Measurements from ENCODE around the gene ZMYND11. TPM values are rescaled to one million over a fixed set of nuclear protein-coding genes. Genes with fewer than 3 reads are reported as not detected.

Gene ZMYND11
- total and polyA plus RNA-seq, 2 of the 13 experiments (the other 11 are each of a cell fraction or from before 2014, with no cell fraction given), result 17.5 to 38.7 TPM

DNA sequence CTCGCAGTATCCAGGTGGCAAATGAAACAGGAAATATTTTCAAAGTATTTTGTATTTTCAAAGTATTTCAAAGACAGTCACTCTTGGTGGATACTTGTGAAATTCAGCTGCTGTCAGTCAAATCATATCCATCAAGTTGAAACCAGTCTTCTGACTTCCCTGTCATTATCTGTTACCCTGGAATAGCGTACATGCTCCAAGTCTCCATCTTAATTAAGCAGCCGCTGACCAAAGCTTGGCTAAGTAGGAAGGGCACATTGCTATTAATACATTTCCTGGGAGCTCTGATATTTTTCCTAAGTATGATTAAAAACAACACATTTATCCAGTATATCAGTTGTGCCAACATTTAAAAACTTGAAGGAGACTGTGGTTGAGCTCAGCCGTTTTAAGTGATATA is 112.2 kb downstream of the ZMYND11 start:
- ChIA-PET POLR2A (no interaction called here), CTCF (ENCODE audit: low intra/inter-chr PET ratio, low total read pairs) (no interaction called here)
- intact Hi-C loops (cut with micrococcal nuclease; ENCODE audit: unreplicated experiment) (no loop called here), in situ Hi-C loops (cut with HindIII; ENCODE audit: extremely low pct_ligation_motif_present, low pct_unique_long_range_greater_than_20kb) (no loop called here)
- H3K79me2 ChIP-seq (ENCODE audit: insufficient read depth, low read length), result no peaks in the 10 kb centered on the region
- H3K36me3 ChIP-seq (replicated peaks in 1 of 2; ENCODE audit: control insufficient read depth in 1 of 2, insufficient read depth in 2 of 2, low read length in 2 of 2), result peaks cover 14 to 45% of the 10 kb centered on the region in 2 experiments
- H3K9ac ChIP-seq (ENCODE audit: insufficient read depth, low read depth, low read length), result no peak overlapping the region
- no peak overlapping the region for H2AFZ ChIP-seq (ENCODE audit: low read length)
- H3K4me3 ChIP-seq (replicated peaks in 1 of 3; ENCODE audit: insufficient read depth in 1 of 3, low read depth in 2 of 3, low read length in 3 of 3), result no peak overlapping the region
- no peak overlapping the region for H3K4me2 ChIP-seq (ENCODE audit: low read depth, low read length)
- WGBS (ENCODE audit: low lambda C conversion rate), result 98% methylated on average over 4 of the region's 4 CpGs
- DNase-seq (ENCODE audit: low spot score), result no peak
- BruUV-seq (replicated peaks), result no TSS peak
- no peaks in the 10 kb centered on the region for H3K9me3 ChIP-seq (ENCODE audit: low read length)
- H3K4me1 ChIP-seq (ENCODE audit: insufficient read depth, low read length), result no peaks in the 10 kb centered on the region
- H3K27me3 ChIP-seq (ENCODE audit: control insufficient read depth in 1 of 2, insufficient read depth in 2 of 2, low read length in 2 of 2), result no peaks in the 10 kb centered on the region
- TF ChIP-seq ZNF703 (CRISPR knock-in tag; IDR thresholded peaks at IDR 0.05; ENCODE audit: borderline replicate concordance) (no peak), CHD2 (IDR thresholded peaks at IDR 0.05; ENCODE audit: low read depth, low read length) (no peak), PREB (CRISPR knock-in tag; IDR thresholded peaks at IDR 0.05) (no peak)
- H4K20me1 ChIP-seq (ENCODE audit: insufficient read depth, low read length), result no peaks in the 10 kb centered on the region
- no peak overlapping the region for H3K27ac ChIP-seq (ENCODE audit: extremely low read length, insufficient read depth, low read length)
- ATAC-seq, result no peak
- FAIRE-seq, result no peak

GRCh38 chr10:248307-248706 is 113.1 kb downstream of the ZMYND11 start:
- H3K27ac ChIP-seq (ENCODE audit: extremely low read length, insufficient read depth, low read length), result no peak overlapping the region
- H3K4me1 ChIP-seq (ENCODE audit: insufficient read depth, low read length), result no peaks in the 10 kb centered on the region
- H3K36me3 ChIP-seq (replicated peaks in 1 of 2; ENCODE audit: control insufficient read depth in 1 of 2, insufficient read depth in 2 of 2, low read length in 2 of 2), result peaks cover 14 to 48% of the 10 kb centered on the region in 2 experiments
- H3K9me3 ChIP-seq (ENCODE audit: low read length), result no peaks in the 10 kb centered on the region
- 97% methylated on average over 15 of the region's 15 CpGs for WGBS (ENCODE audit: low lambda C conversion rate)
- ChIA-PET POLR2A (no interaction called here), CTCF (ENCODE audit: low intra/inter-chr PET ratio, low total read pairs) (no interaction called here)
- H3K4me3 ChIP-seq (replicated peaks in 1 of 3; ENCODE audit: insufficient read depth in 1 of 3, low read depth in 2 of 3, low read length in 3 of 3), result no peak overlapping the region
- H3K9ac ChIP-seq (ENCODE audit: insufficient read depth, low read depth, low read length), result no peak overlapping the region
- in situ Hi-C loops (cut with HindIII; ENCODE audit: extremely low pct_ligation_motif_present, low pct_unique_long_range_greater_than_20kb), result no loop called here
- no peaks in the 10 kb centered on the region for H4K20me1 ChIP-seq (ENCODE audit: insufficient read depth, low read length)
- no peak for ATAC-seq
- no peak for FAIRE-seq
- H3K27me3 ChIP-seq (ENCODE audit: control insufficient read depth in 1 of 2, insufficient read depth in 2 of 2, low read length in 2 of 2), result no peaks in the 10 kb centered on the region
- no peaks in the 10 kb centered on the region for H3K79me2 ChIP-seq (ENCODE audit: insufficient read depth, low read length)
- BruUV-seq (replicated peaks), result no TSS peak
- intact Hi-C loops (cut with micrococcal nuclease; ENCODE audit: unreplicated experiment), result no loop called here
- no peak overlapping the region for H2AFZ ChIP-seq (ENCODE audit: low read length)
- no peak for DNase-seq (ENCODE audit: low spot score)
- no peak overlapping the region for H3K4me2 ChIP-seq (ENCODE audit: low read depth, low read length)
- TF ChIP-seq ZNF570 (CRISPR knock-in tag; IDR thresholded peaks at IDR 0.05; ENCODE audit: borderline replicate concordance), result no peak
- TF ChIP-seq RFX3 (CRISPR knock-in tag; IDR thresholded peaks at IDR 0.05), result no peak
- TF ChIP-seq ZNF468 (CRISPR knock-in tag; IDR thresholded peaks at IDR 0.05), result no peak
- no peak for TF ChIP-seq ZBTB14 (CRISPR knock-in tag; IDR thresholded peaks at IDR 0.05)
- TF ChIP-seq, protein P1, sequence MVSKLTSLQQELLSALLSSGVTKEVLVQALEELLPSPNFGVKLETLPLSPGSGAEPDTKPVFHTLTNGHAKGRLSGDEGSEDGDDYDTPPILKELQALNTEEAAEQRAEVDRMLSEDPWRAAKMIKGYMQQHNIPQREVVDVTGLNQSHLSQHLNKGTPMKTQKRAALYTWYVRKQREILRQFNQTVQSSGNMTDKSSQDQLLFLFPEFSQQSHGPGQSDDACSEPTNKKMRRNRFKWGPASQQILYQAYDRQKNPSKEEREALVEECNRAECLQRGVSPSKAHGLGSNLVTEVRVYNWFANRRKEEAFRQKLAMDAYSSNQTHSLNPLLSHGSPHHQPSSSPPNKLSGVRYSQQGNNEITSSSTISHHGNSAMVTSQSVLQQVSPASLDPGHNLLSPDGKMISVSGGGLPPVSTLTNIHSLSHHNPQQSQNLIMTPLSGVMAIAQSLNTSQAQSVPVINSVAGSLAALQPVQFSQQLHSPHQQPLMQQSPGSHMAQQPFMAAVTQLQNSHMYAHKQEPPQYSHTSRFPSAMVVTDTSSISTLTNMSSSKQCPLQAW (CRISPR knock-in tag; IDR thresholded peaks at IDR 0.05), result no peak
- TF ChIP-seq, protein P2, sequence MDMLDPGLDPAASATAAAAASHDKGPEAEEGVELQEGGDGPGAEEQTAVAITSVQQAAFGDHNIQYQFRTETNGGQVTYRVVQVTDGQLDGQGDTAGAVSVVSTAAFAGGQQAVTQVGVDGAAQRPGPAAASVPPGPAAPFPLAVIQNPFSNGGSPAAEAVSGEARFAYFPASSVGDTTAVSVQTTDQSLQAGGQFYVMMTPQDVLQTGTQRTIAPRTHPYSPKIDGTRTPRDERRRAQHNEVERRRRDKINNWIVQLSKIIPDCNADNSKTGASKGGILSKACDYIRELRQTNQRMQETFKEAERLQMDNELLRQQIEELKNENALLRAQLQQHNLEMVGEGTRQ (IDR thresholded peaks at IDR 0.05; ENCODE audit: low read depth, low read length), result no peak
- TF ChIP-seq, protein P2 (CRISPR knock-in tag; IDR thresholded peaks at IDR 0.05; ENCODE audit: borderline replicate concordance), result no peak
- TF ChIP-seq, protein P3, sequence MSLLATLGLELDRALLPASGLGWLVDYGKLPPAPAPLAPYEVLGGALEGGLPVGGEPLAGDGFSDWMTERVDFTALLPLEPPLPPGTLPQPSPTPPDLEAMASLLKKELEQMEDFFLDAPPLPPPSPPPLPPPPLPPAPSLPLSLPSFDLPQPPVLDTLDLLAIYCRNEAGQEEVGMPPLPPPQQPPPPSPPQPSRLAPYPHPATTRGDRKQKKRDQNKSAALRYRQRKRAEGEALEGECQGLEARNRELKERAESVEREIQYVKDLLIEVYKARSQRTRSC (CRISPR knock-in tag; IDR thresholded peaks at IDR 0.05; ENCODE audit: low read depth), result no peak
- TF ChIP-seq RFXAP (CRISPR knock-in tag; IDR thresholded peaks at IDR 0.05; ENCODE audit: borderline replicate concordance), result no peak
- TF ChIP-seq ZFY (CRISPR knock-in tag; IDR thresholded peaks at IDR 0.05), result no peak

Measured in HepG2 (cell line).